ENCODE results near the gene ALPK3.

The ALPK3 gene

GRCh38 chr15:84797801-84798200 is 19.4 kb upstream of the ALPK3 start:
- no peak for DNase-seq (ENCODE audit: low read depth)

GRCh38 chr15:84798436-84798946 is 18.7 kb upstream of the ALPK3 start:
- DNase-seq (ENCODE audit: low read depth) = no peak

GRCh38 chr15:84799511-84800187 is 17.5 kb upstream of the ALPK3 start:
- DNase-seq (ENCODE audit: low read depth) = no peak

- no peak for DNase-seq (ENCODE audit: low read depth)
These were observed 16.8 kb upstream of the ALPK3 start for GRCh38 chr15:84800365-84800806.

GRCh38 chr15:84804005-84804900 is 12.9 kb upstream of the ALPK3 start:
- DNase-seq (ENCODE audit: low read depth) = no peak

- no peak for DNase-seq (ENCODE audit: low read depth)
These were observed 11.9 kb upstream of the ALPK3 start for GRCh38 chr15:84805221-84805620.

GRCh38 chr15:84807228-84807627 is 9.9 kb upstream of the ALPK3 start:
- no peak for DNase-seq (ENCODE audit: low read depth)

GRCh38 chr15:84810073-84810840 is 6.9 kb upstream of the ALPK3 start:
- no peak for DNase-seq (ENCODE audit: low read depth)

- DNase-seq (ENCODE audit: low read depth) = no peak
These were observed 6.0 kb upstream of the ALPK3 start for GRCh38 chr15:84811151-84811550.

- DNase-seq (ENCODE audit: low read depth) = no peak
These were observed 5.3 kb upstream of the ALPK3 start for GRCh38 chr15:84811828-84812227.

- DNase-seq (ENCODE audit: low read depth) = no peak
These were observed 4.3 kb upstream of the ALPK3 start for GRCh38 chr15:84812842-84813241.

- no peak for DNase-seq (ENCODE audit: low read depth)
These were observed 3.7 kb upstream of the ALPK3 start for GRCh38 chr15:84813435-84813834.

- no peak for DNase-seq (ENCODE audit: low read depth)
These were observed 3.2 kb upstream of the ALPK3 start for GRCh38 chr15:84813931-84814330.

GRCh38 chr15:84814916-84815315 is 2.2 kb upstream of the ALPK3 start:
- no peak for DNase-seq (ENCODE audit: low read depth)

- no peak for DNase-seq (ENCODE audit: low read depth)
These were observed 418 bp downstream of the ALPK3 start for GRCh38 chr15:84817466-84818081.

- no peak for DNase-seq (ENCODE audit: low read depth)
These were observed 1.3 kb downstream of the ALPK3 start for GRCh38 chr15:84818261-84819131.

- DNase-seq (ENCODE audit: low read depth) = no peak
These were observed 2.2 kb downstream of the ALPK3 start for GRCh38 chr15:84819291-84819768.

- no peak for DNase-seq (ENCODE audit: low read depth)
These were observed 2.6 kb downstream of the ALPK3 start for GRCh38 chr15:84819791-84820190.

GRCh38 chr15:84821501-84822021 is 4.4 kb downstream of the ALPK3 start:
- DNase-seq (ENCODE audit: low read depth) = no peak

- no peak for DNase-seq (ENCODE audit: low read depth)
These were observed 5.6 kb downstream of the ALPK3 start for GRCh38 chr15:84822653-84823281.

Measured in HS-5 (cell line).